ENCODE results near the gene ZNF3.

GRCh38 chr7:100071018-100071723 lies 10.4 kb downstream of the ZNF3 start:
- TF ChIP-seq NPAS2 (CRISPR knock-in tag; IDR thresholded peaks at IDR 0.05; ENCODE audit: borderline replicate concordance) (no peak), E2F6 (IDR thresholded peaks at IDR 0.05; ENCODE audit: borderline replicate concordance, low read depth) (no peak)
- TF ChIP-seq, protein P1, sequence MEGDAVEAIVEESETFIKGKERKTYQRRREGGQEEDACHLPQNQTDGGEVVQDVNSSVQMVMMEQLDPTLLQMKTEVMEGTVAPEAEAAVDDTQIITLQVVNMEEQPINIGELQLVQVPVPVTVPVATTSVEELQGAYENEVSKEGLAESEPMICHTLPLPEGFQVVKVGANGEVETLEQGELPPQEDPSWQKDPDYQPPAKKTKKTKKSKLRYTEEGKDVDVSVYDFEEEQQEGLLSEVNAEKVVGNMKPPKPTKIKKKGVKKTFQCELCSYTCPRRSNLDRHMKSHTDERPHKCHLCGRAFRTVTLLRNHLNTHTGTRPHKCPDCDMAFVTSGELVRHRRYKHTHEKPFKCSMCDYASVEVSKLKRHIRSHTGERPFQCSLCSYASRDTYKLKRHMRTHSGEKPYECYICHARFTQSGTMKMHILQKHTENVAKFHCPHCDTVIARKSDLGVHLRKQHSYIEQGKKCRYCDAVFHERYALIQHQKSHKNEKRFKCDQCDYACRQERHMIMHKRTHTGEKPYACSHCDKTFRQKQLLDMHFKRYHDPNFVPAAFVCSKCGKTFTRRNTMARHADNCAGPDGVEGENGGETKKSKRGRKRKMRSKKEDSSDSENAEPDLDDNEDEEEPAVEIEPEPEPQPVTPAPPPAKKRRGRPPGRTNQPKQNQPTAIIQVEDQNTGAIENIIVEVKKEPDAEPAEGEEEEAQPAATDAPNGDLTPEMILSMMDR (IDR thresholded peaks at IDR 0.05): no peak

Measured in A549 (cell line).